Activated T-cell treated with anti-CD3 and anti-CD28 coated beads, Interleukin-2, amount 50 U/mL, for 1 hour (primary cell): ENCODE measurements around the gene CCDC85A.

Experiments
- DNase-seq: peaks from one replicate; pipeline ENCODE4 v3.0.0-alpha.2; 2020

The CCDC85A gene

GRCh38 chr2:56379066-56379465, 195.3 kb downstream of the CCDC85A start:
- no peak for DNase-seq

DNA sequence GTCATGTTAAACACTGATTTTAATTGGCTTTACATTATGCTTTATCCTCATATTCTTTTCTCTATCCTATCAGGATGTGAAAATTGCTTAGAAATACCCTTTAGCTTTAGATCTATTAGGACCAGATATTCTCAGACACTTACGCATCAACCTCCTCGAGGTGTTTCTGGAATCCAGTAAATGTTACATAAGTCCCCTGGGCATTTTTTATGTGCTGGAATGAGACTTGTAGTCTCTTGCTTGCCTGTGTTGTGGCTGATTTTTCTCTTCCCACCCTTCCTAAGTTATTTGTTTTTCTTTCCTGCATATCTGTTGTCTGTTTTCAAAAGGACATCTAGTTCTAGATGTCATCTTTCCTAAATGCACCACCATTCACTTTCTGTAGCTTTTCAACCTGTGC, 197.1 kb downstream of the CCDC85A start:
- DNase-seq, result no peak

- DNase-seq, result no peak
Observed at GRCh38 chr2:56382466-56382865, 198.7 kb downstream of the CCDC85A start.

DNA sequence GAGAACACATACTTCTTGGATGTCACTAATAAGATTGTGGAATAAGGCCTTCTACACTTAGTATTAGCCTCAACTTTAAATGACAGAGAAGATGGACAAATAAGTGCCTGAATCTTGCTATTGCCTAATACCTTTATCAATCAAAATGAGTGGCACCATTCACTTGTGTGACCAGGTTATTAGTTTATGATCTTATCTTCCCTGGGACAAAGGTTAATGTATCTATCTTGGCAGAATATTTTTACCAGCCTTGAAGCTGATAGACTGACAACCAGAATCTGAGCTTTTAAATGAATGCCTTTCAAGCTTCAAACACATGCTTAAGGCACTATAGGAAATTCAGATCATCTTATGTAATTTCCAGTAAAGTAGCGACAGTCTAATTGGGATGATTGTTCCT, 202.9 kb downstream of the CCDC85A start:
- no peak for DNase-seq

GRCh38 chr2:56390644-56391043, 206.9 kb downstream of the CCDC85A start:
- no peak for DNase-seq

GRCh38 chr2:56410140-56410539, 226.3 kb downstream of the CCDC85A start:
- DNase-seq, result no peak

DNA sequence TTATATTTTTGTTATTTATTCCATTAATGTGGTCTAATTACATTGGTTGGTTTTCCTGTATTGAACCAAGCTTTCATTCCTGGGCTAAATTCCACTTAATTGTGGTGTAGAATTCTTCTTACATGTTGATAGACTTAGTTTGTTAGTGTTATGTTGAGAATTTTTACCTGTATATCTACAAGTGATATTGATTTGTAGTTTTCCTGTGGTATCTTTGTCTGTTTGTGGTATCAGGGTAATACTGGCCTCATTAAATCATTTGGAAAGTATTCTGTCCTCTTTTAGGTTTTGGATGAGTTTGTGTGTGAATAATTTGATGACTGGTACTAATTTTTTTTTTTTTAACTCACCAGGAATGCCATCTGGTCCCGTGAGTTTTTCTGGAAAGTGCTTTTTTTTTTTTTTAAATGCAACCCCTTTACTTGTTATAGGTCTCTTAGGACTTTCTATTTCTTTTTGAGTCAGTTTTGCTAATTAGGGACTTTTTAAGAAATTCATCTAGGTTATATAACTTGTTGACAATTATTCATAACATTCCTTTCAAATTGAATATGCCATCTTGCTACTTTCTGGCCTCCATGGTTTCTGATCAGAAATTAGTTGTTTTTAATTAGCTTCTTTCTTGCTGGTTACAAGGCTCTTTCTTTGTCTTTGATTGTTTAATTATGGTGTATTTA, 232.8 kb downstream of the CCDC85A start:
- DNase-seq, result no peak
